Left ventricle myocardium superior (tissue), 1 donor: Measurements from ENCODE around the gene RRP15. TPM values are rescaled to one million over a fixed set of nuclear protein-coding genes. Genes with fewer than 3 reads are reported as not detected.
A peak's percentile ranks its signal among the peaks of the same experiment; 100 is the strongest.

Experiments
- ATAC-seq: fragments of 200-7000 bp; cut with Tn5 transposase; one replicate; pipeline ENCODE4 v1.9.1; 2020; ENCODE audit warnings: mild to moderate bottlenecking, moderate library complexity
- DNase-seq: peaks from one replicate; pipeline ENCODE4 v3.0.0-alpha.2; 2020
- intact Hi-C: fragments of 100-400 bp; cut with micrococcal nuclease; formaldehyde crosslinking; loops from one replicate; pipeline ENCODE4 v1.11.0; 2022
- total RNA-seq: library from RNA; stranded (reverse); fragmentation: NEBNext Ultra II Directional; extraction: Animal tissue kit (Norgen Biotek cat#: 25700); gene quantifications from one replicate; pipeline ENCODE4 v1.2.1, GENCODE V29; 2021
- donor health status: DM: no; HTN: yes; CAD: no; lungs with severe emphysema.

Gene RRP15
- total RNA-seq, 1 donor from 2014 or later, result 22.6 TPM

DNA sequence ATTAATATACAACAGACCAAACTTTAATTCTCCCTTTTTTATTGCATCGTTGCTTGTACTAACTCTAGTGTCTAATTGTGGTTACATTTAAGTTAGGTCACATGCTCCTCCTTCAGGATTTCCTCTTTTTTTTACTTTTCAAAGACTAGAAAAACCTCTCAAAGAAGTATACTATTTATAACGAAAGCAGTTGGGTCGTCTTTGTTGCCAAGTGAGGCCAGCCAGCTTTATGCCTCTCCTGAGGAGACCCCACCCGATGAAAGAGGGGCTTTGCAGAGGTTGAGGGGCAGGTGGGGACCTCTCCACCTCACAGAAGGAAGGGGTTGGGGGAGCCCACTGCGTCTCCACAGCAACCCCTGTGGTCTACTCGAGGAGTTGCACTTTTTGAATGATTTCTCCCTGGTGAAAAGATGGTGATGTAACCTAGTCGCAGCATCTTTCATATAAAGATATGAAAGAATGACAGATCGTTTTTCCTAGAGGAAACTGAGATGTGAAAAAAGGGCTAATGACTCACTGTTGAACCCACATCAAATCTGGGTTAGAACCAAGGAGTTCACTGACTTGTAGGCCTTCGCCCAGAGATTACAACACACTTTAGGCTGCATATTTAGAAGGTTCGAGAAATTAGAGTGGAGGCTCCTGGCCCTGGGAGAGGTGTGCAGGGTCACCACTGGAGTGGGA, 66.4 kb downstream of the RRP15 start:
- intact Hi-C loops, result no loop called here
- peak; percentile 48 for ATAC-seq
- DNase-seq, result peak; percentile 41

DNA sequence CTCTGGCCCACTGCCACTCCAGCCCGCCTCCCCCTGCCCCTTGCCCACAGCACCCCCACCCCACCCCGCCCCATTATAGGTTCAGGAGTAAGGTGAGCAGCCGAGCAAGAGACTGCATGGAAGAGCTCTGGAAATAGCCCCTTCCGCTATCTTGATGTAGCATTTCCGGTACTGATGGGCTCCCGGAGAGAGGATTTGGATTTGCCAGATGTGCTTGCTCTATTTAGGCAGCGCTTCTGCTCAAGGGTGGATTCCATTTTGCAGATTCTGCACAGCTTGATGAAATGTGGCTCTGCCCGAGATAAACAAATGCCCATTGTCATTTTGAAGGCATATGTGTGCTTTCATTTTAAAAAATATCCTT, 67.0 kb downstream of the RRP15 start:
- ATAC-seq, result no peak
- no peak for DNase-seq
- intact Hi-C loops, result no loop called here

DNA sequence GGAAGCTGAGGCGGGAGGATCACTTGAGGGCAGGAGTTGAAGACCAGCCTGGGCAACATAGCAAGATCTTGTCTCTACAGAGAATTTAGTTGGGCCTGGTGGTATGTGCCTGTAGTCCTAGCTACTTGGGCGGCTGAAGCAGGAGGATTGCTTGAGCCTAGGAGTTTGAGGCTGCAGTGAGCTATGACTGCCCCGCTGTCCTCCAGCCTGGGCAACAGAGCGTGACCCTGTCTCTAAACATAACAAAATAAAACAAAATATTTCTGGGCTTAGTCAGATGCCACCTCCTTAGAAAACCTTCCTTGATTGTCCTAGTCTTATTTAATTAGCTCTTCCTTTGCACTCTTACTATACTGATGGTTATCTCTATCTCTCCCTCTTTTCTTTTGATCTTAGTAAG, 68.6 kb downstream of the RRP15 start:
- no peak for DNase-seq
- intact Hi-C loops, result no loop called here
- no peak for ATAC-seq

DNA sequence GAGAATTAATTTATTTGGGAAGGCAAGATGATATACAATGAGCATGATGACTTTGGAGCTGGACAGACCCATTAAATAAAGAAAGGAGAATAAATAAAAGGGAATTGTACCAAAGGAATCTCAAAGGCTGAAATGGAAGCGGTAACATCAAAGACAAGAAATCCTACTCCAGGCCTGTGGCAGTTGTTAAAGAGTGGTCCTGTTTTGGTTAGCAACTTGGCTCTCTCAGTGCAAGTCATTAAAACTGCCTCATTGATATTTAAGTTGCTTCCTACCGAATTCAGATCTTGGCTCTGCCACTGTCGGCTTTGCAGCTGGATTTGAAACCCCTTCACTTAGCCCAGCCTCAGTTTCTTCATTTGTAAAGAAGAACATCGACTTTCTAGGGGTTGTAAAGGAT, 70.2 kb downstream of the RRP15 start:
- intact Hi-C loops, result no loop called here
- ATAC-seq (no peak), DNase-seq (no peak)

DNA sequence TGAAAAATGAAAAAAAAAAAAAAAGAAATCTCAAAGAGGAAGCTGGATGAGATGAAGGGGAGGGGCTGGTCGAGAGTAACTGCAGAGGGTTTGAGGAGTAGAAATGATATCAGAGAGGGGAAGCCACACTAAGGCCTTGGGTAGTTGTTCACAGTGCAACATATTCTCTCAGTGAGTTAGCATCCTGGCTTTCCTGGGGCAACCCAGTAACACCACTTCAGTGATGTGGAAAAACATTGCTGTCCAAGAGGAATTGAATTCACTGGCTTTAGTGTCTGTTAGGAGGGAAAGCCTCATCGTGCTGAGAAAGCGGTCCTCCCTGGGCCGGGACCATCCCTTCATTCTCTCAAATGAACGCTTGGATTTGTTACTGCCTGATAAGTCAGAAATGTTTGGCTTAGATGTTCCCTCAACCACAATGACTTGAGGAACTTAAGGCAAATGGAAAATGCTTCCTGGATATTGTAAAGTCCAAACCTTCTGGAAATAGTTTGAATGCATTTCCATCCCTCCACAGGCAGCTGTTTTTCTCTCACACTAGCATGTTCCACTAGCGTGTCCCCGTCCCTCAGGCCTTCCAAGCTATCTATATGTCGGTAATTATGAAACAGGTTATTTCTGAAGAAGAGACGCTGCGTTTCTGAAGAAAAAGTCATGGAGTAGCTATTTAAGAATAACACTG, 72.3 kb downstream of the RRP15 start:
- ATAC-seq, result peak; percentile 54
- intact Hi-C loops, result no loop called here
- no peak for DNase-seq

DNA sequence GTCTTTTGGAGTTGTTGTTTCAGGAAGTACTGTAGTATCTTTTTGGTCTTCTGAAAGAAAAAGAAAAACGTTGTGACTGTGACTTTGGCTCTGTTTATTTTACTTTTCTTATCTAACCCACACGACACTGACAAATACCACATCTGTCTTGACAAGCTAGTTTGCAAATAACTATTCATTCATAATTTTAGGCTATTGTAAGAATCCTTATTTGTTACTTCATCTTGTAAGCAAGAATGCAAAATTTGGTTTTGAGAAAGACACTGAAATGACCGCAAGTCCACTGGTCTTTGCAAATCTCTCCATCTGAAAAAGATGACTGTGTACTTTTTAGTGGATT, 72.8 kb downstream of the RRP15 start:
- peak; percentile 15 for ATAC-seq
- DNase-seq, result no peak
- intact Hi-C loops, result no loop called here

DNA sequence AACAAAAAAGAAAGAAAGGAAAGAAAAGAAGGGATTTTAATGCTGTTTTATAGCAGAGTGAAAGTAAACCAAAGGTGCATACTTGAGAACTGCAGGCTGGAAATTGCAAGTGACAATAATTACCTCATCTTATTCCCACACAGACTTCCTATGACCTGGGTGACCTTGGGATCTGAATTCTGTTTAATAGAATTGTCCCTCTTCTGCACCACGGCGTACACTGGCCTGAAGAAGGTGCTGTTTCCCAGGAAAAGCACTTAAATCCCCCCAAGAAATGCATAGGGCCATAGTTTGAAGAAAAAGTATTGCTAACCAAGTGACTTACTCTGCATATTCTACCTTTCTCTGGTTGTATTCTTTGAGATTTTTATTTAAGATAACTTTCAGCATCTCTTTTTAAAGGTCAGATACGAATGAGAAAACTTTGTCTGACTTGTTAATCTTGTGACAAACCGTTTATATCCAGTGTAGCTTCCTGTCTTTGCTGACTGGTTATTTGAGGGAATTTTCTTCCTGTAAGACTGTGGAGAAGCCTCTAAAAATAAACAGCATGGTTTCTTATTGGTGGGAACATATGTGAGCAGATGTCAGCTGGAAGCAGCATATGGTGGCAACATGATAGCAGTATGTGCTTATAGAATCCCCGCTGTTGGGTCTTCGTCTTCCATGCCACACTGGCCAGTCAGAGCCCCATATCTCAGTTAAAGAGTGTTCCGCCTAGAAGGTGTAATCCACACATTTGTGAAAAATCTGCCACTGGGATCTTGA, 76.4 kb downstream of the RRP15 start:
- intact Hi-C loops, result no loop called here
- peak; percentile 60 for ATAC-seq
- DNase-seq, result no peak

DNA sequence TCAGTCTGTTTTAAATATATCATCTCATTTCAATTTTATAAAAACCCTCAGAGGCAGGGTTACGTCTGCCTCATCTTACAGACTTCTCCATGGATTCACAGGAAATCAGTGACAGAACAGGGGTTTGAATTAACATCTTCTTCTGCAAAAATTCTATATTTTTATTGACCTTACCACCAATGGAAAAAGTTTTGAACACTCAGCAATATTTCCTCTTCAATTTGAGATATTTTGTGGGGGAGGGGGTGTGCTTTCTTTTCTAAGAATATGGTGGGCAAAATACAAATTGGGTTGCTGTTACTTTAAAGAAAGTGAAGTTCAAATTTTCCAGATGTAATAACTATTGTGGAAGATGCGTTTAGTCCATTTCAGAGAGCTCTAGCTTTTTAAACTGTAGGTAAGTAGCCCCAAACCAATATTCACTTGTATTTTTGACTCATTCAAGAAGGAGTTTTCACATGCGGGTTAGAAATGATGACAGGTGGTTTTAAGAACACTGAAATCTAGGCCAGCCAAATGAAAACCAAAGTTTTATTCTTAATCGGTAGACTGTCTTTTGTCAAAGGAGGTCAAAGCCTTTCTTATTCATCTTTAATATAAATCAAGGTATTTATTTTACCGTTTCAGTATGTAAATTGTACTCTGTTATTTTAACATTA, 77.5 kb downstream of the RRP15 start:
- ATAC-seq (no peak), DNase-seq (no peak)
- intact Hi-C loops, result no loop called here

DNA sequence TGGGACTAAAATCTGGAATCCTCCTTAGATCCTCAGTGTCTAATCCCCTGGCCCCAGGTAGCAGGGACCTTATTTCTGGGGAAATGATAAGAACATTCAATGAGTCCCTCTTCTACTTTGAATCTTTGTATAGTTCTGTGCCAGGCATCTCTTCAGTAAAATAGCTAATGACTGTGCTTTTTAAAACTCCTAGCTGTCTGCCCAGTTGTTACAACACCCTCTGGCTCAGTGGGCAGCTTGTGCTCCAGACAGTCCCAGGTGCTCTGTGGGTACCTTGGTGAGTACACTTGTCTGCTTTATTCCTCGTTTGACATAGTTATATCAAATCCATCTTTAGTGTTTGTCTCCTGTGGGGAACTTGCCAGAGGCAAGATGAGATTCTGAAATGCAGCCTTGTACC, 78.0 kb downstream of the RRP15 start:
- no peak for DNase-seq
- no peak for ATAC-seq
- intact Hi-C loops, result no loop called here

DNA sequence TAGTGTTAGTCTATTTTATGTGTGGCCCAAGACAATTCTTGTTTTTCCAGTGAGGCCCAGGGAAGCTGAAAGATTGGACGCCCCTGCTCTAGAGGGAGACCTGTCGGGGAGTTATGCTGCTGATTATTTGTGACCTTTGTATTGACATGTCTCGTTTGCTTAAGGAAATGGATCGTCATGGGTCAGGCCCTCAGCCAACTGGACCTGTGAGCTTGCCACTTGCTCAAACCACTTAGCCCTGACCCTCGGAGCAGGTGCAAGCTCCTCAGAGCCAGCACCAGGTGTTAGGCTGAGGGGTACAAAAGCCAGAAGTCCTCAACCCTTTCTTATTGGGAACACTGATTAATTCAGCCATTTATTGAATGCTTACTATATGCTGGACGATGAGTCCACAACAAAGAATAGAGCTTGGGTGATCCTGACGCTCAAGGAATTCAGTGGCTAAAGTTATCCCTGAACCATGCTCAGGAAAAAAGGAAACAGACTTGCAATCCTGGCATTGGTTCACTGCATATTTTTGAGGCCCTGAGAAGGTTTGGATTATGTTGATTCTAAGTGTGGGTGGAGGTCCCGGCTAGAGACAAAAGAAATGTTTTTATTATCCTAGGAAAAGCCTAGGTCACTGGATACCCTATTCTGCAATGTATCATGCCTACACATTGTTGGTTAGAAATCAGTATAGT, 79.1 kb downstream of the RRP15 start:
- ATAC-seq (no peak), DNase-seq (no peak)
- intact Hi-C loops, result no loop called here

DNA sequence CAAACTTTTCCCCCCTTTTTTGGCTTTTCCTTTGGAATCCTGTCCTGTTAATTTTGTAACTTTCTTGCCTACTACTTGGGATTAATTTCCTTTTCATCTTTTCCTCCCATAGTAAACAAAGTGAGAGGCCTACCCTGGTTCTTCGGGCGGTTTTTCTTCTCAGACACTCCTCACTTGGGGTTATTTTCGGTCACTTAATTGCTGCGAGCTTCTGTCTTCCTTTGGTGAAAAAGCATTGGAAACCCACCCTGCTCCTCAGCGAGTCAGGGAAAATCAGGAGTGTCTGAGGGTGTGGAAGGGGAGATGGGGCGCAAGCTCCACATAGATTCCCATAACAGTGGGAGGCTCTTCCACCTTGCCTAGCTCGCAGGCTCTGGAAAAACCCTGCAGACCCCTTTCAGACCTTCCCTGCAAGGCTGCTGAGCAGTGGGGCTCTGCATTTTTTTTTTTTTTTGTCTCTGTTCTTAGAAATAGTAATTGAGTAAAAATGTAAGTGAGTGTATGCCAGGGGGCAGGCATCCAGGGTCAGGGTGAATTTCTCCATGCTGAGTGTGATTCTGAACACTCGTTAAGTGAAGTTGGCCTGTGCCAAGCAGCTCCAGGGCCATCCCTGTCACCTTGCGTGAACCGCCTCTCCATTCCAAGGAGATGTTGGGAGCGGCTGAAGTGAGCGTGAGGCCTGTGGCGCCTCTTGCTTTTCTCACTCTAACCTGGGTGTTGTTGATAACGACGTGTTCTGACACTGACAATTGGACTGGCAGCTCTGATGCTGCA, 80.3 kb downstream of the RRP15 start:
- DNase-seq, result peak; percentile 39
- ATAC-seq, result peak; percentile 53
- intact Hi-C loops, result no loop called here

DNA sequence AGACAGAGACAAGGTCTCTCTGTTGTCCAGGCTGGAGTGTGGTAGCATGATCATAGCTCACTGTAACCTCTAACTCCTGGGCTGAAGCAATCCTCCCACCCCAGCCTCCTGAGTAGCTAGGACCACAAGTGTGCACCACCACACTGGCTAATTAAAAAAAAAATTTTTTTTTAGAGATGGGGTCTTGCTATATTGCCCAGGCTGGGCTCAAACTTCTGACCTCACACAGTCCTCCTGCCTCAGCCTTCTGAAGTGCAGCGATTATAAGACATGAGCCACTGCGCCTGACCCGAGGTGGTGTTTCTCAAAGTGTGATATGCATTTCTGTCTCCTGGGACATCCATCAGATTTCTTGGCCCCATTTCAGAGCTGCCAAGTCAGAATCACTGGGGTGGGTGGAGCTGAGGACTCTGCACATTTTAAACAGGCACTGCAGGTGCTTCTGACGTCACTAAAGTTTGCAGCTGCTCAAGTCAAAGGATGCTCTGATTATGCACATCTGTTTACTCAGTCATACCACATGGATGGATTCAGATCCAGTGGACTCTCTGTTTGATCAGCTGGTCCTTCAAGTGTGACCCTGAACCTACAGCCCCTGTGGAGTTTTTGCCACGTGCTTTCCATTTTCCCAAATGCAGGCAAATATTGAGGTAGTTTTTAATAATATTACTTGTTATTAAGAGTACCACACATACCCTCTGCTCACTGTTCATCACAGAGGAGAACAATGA, 81.4 kb downstream of the RRP15 start:
- intact Hi-C loops, result no loop called here
- ATAC-seq (no peak), DNase-seq (no peak)

DNA sequence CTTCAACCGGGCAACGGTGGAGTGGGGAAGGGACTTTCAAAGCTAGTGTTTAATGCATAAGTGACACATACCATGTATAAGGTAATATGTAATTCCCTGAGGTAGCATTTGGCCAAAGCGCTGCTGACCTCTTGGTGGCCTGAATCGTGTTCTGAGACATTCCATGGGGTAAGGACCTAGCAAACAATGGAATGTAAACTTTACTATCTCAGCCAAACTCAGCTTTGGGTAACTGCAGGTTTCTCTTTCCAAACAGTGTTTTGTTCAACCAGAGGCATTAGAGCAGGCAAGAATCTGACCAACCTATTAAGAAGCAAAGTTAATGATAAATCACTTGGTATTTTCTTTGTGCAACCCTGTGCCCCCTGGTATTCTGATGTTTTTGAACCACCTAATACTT, 82.0 kb downstream of the RRP15 start:
- ATAC-seq, result no peak
- DNase-seq, result no peak
- intact Hi-C loops, result no loop called here

DNA sequence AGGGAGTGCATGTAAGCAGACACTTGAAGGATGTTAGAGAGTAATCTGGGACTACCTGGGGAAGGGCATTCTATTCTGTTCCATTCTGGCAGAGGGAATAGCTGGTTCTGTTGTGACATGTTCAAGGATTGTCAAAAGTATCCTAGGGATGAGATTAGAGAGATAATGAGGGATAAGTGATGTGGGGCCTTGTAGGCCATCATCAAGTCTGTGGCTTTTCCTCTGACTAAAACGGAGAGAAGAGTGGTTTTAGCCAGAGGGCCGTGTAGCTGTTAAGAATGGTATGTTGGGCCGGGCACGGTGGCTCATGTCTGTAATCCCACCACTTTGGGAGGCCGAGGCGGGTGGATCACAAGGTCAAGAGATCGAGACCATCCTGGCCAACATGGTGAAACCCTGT, 83.6 kb downstream of the RRP15 start:
- no peak for DNase-seq
- no peak for ATAC-seq
- intact Hi-C loops, result no loop called here

DNA sequence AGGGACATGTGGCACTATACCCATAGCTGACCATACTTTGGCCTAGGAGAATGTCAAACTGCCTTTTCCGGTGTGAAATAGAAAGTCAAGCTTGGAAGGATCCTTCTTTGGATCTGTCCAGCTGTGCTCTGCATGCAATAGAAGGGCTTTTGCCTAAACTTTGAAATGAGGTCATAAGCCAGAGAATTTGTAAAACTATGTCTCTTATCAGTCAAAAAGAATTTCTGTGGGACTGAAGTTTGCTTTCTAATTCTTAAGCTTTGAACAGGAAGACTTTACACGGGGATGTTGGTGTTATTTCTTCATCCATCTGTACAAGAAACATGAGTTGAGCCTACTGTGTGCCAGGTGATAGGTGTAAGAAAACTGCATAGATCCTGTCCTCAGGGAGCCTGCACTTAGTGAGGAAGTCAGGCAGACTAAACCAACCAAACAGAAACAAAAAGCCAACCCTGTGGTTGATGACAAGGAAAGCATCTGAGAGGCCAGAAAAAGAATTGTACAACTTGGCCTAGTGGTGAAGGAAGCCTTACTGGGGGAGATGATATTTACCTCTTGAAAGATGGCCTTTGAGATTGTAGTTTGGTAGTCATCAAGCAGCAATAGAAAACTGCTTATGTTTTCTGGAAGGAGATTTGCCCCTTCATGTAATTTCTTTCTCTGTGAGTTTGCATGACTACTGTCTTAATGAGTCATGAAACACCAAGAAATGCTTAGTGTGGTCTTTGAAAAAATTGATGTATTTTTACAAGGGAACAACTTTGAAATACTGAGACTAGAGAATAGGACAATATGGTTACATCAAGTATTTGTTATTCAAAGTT, 84.8 kb downstream of the RRP15 start:
- intact Hi-C loops, result no loop called here
- no peak for DNase-seq
- peak; percentile 57 for ATAC-seq

DNA sequence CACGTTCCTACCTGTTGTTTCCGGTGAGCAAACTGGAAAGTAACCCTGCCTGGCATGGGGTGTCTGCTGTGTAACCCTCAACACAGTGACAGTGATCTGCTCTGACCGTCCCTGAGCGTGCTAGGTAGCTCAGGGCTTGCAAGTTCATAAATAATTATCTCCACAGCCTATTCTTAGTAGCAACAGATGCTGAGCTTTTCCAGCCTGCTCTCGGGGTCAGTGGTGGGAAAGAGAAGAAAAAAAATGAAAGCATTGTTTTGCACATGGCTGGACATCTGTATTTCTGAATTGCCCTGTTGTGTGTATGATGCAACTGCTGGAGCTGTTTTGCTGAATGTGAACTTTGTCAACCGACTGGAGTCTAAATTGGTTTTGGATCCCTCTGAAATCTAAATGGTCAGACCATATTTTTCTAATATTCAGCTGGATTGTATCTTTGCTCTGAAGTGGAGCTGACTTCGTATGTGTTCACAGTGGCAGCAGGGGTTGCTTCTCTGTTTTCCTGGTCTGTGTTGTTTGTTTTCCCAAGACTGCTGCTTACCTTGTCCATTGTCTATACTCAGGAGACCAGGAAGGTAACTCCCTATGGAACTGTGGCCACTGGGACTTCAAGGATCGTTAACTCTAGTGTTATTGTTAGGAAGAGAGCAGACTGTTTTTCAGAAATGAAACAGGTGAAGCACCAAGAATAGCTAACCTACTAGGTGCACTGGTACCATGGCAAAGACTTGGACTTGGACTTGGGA, 87.0 kb downstream of the RRP15 start:
- ATAC-seq, result peak; percentile 78
- intact Hi-C loops, result no loop called here
- no peak for DNase-seq
